SU-DHL-6 (cell line): ENCODE results near the gene PRSS50.

Experiments
- EZH2phosphoT487 ChIP-seq: fragments of 200-600 bp; sonication (generic), shearing (Covaris generic); conservative IDR thresholded peaks from 2 replicates; pipeline ENCODE4 v1.6.1; 2018; ENCODE audit warnings: mild to moderate bottlenecking, antibody characterized with exemption, low read length, moderate library complexity, mixed read lengths
- TF ChIP-seq, protein P1 (sequence below): fragments of 200-600 bp; sonication (generic); IDR thresholded peaks from one replicate; pipeline ENCODE4 v1.5.1; 2017; ENCODE audit warnings: antibody characterized with exemption, mild to moderate bottlenecking, low read length, moderate library complexity; ENCODE audit not compliant: insufficient read depth, poor library complexity, severe bottlenecking

DNA sequence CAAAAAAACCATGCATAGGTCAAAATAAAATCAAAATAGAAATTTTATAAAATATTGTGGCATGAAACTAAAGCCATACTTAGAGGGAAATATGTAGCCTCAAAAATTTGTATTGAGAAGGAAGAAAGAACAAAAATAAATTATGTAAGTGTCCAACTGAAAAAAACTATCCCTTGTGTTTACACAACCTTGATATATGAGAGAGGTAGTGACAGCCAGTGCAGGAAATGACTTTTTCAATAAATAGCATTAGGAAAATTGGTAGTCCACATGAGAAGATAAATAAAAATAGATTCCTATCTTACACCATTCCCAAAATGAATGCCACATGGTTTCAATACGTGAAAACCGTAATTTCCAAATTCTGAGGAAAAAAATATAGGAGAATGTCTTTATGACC lies 13.2 kb upstream of the PRSS50 start:
- TF ChIP-seq, protein P1, sequence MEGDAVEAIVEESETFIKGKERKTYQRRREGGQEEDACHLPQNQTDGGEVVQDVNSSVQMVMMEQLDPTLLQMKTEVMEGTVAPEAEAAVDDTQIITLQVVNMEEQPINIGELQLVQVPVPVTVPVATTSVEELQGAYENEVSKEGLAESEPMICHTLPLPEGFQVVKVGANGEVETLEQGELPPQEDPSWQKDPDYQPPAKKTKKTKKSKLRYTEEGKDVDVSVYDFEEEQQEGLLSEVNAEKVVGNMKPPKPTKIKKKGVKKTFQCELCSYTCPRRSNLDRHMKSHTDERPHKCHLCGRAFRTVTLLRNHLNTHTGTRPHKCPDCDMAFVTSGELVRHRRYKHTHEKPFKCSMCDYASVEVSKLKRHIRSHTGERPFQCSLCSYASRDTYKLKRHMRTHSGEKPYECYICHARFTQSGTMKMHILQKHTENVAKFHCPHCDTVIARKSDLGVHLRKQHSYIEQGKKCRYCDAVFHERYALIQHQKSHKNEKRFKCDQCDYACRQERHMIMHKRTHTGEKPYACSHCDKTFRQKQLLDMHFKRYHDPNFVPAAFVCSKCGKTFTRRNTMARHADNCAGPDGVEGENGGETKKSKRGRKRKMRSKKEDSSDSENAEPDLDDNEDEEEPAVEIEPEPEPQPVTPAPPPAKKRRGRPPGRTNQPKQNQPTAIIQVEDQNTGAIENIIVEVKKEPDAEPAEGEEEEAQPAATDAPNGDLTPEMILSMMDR = no peak
- TF ChIP-seq EZH2phosphoT487 = no peak
